ENCODE data around the gene S100A9.
"Not testable (repeated sequence)": the region's sequence is repeated elsewhere in the genome, so short reads cannot be mapped to it uniquely, and the experiment has no call there.

Gene S100A9

DNA sequence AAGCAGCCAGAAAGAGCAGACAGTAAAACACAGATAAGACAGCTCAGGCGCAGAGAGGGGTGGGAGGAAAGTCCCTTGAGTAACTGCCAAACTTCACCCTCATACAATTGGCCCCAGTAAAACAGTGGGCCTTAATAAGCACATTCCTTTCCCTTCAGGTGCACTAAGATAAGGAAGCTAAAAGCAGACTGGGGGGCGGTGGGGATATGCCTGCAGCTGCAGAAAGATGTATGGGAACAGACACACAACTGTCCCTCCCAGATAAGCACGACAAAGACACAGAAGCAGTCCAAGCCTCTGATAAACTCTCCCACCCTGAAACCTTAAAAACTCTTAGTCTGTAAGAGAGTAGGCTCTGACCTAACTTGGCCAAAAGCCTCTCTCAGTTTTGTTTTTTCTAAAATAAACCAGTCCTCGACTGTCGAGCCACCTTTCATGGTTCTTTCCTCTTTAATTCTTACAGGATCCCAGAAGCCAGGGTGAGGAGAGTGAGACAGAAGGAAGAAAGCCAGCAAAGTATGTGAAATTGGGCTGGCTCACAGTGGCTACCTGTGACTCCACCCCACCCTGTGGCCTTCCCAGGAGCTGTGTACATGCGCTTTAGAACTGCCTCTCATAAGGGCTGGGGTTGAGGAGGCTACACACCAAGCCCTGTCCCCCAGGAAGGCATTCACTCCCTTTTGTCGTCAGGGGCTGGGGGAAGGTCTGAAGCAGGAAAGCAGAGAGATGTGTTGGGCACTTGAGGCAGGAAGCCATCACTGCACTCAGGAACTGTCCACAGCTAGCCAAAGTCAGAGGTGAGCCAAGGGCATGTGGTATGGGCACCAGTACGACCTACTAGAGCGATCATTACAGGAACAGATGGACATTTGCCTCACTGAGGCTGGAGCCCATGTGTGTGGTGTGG is 13.6 kb upstream of the S100A9 start:
- no peak overlapping the region for H3K27ac ChIP-seq (ENCODE audit: insufficient read depth, low read length, poor library complexity, severe bottlenecking)

DNA sequence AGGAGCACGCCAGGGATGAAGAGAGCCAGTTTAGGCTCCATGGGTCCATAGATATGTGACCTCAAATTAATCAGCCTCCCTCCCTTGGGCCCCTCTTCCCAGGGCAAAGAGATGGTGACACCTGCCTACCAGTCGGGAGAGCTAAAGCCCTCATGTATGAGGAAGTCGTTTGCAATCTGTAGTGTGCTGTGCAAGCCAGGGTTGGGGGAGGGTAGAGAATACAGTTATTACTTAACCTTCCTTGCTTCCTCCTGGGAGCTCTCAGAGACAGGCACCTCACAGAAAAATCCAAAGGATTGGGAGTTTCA is 13.0 kb upstream of the S100A9 start:
- Histone ChIP-seq H3K9me3 (ENCODE audit: control insufficient read depth, low read length) (no peaks in the 10 kb centered on the region), H3K36me3 (ENCODE audit: control insufficient read depth, insufficient read depth, low read length) (no peaks in the 10 kb centered on the region), H3K4me3 (ENCODE audit: insufficient read depth, low read depth, low read length, poor library complexity, severe bottlenecking) (no peak overlapping the region), H3K4me1 (ENCODE audit: control insufficient read depth, insufficient read depth, low read length, poor library complexity, severe bottlenecking) (peaks cover 18% of the 10 kb centered on the region), H3K27ac (ENCODE audit: insufficient read depth, low read length, poor library complexity, severe bottlenecking) (no peak overlapping the region), H3K27me3 (replicated peaks; ENCODE audit: control insufficient read depth, insufficient read depth, low read length, poor library complexity, severe bottlenecking) (no peaks in the 10 kb centered on the region)
- DNase-seq: no peak

More for the DNA sequence above, 13.6 kb upstream of the S100A9 start:
- no peaks in the 10 kb centered on the region for H3K27me3 ChIP-seq (replicated peaks; ENCODE audit: control insufficient read depth, insufficient read depth, low read length, poor library complexity, severe bottlenecking)
- no peak for DNase-seq
- H3K4me3 ChIP-seq (ENCODE audit: insufficient read depth, low read depth, low read length, poor library complexity, severe bottlenecking): no peak overlapping the region
- peaks cover 18% of the 10 kb centered on the region for H3K4me1 ChIP-seq (ENCODE audit: control insufficient read depth, insufficient read depth, low read length, poor library complexity, severe bottlenecking)
- no peaks in the 10 kb centered on the region for H3K9me3 ChIP-seq (ENCODE audit: control insufficient read depth, low read length)
- H3K36me3 ChIP-seq (ENCODE audit: control insufficient read depth, insufficient read depth, low read length): no peaks in the 10 kb centered on the region

DNA sequence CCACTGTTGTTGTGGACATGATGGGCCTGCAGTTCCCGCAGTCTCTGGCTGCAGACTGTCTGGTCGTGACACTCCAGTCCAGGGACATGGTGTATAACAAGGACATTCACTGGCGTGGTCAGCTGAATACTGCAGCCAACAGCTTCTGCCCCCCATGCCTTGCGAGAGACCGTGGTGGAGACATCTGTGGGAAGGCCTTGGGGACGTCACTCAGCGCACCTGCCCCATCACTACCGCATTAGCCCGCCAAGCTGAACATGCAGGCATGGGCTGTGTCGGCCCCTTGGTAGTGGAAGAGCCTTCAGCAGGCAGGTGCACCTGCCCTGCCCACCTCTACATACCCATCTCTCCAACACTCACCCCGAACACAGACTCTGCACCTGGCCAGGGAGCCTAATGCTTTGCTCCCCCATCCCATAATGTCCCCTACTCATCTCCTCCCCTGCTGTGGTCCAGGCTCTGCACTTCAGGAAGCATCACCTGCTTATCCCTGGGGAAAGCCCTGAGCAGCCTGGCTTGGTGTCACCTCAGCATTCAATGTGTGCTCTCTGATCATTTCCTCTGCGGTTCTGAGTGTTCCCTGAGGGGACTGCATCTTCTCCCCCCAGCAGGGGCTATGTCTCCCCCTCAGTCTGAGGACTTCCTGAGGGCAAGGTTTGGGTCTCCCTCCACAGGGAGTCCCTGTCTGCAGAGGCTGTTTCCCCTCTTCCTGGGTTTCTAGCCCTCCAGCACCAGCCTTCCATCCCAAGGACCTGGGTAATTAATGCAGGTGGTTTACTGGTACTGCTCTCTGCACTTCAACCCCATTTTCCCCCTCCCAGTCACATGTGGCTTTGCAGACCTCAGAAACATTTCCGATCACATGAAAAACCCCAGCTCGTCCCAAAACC is 12.2 kb upstream of the S100A9 start:
- no peaks in the 10 kb centered on the region for H3K27me3 ChIP-seq (replicated peaks; ENCODE audit: control insufficient read depth, insufficient read depth, low read length, poor library complexity, severe bottlenecking)
- no peaks in the 10 kb centered on the region for H3K36me3 ChIP-seq (ENCODE audit: control insufficient read depth, insufficient read depth, low read length)
- H3K9me3 ChIP-seq (ENCODE audit: control insufficient read depth, low read length): no peaks in the 10 kb centered on the region
- H3K27ac ChIP-seq (ENCODE audit: insufficient read depth, low read length, poor library complexity, severe bottlenecking): no peak overlapping the region
- H3K4me1 ChIP-seq (ENCODE audit: control insufficient read depth, insufficient read depth, low read length, poor library complexity, severe bottlenecking): peaks cover 14% of the 10 kb centered on the region
- DNase-seq: no peak
- no peak overlapping the region for H3K4me3 ChIP-seq (ENCODE audit: insufficient read depth, low read depth, low read length, poor library complexity, severe bottlenecking)

DNA sequence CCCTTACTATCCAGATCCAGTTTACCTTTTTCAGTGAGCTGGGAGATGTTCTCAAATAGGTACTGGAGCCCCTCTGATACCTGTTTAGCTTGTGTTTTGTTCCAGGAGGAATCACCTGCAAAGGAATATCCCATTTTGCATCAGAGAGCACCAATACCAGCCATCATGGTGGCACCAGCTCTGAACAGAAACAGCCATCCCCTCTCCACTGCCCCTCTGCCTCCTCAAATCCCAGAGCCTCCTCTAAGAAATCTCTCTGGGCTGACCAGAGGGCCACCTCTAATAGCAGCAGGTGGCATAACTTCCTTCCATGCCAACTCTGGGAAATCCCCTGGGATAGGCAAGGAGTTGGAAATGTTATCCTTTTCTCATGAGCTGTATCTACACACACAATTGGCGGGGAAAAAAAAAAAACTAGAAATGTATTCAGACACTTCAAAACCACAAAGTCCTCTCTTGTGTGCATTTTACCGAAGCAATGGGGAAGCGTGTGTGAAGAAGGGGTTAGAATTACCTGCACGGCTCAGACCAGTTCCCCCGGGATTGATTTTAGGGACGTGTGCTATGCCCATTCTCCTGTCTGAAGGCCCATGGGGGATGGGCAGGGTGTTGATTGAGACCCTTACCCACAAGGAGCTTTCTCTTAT is 11.5 kb upstream of the S100A9 start:
- Histone ChIP-seq H3K27ac (ENCODE audit: insufficient read depth, low read length, poor library complexity, severe bottlenecking) (no peak overlapping the region), H3K36me3 (ENCODE audit: control insufficient read depth, insufficient read depth, low read length) (no peaks in the 10 kb centered on the region)
- no peak for DNase-seq

DNA sequence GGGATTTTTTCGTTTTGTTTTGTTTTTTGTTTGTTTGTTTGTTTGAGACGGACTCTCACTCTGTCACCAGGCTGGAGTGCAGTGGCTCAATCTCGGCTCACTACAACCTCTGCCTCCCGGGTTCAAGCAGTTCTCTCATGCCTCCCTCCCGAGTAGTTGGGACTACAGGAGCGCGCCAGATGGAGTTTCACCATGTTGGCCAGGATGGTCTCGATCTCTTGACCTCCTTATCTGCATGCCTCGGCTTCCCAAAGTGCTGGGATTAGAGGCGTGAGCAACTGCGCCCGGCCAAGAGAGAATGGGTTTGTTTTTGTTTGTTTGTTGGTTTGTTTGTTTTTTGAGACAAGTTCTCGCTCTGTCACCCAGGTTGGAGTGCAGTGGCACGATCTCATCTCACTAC is 10.6 kb upstream of the S100A9 start:
- H3K27ac ChIP-seq (ENCODE audit: insufficient read depth, low read length, poor library complexity, severe bottlenecking); DNase-seq; H3K27me3 ChIP-seq (replicated peaks; ENCODE audit: control insufficient read depth, insufficient read depth, low read length, poor library complexity, severe bottlenecking); H3K36me3 ChIP-seq (ENCODE audit: control insufficient read depth, insufficient read depth, low read length); H3K4me3 ChIP-seq (ENCODE audit: insufficient read depth, low read depth, low read length, poor library complexity, severe bottlenecking); H3K9me3 ChIP-seq (ENCODE audit: control insufficient read depth, low read length): not testable (repeated sequence)
- H3K4me1 ChIP-seq (ENCODE audit: control insufficient read depth, insufficient read depth, low read length, poor library complexity, severe bottlenecking): peaks cover 14% of the 10 kb centered on the region

More for the DNA sequence above, 11.5 kb upstream of the S100A9 start:
- H3K4me3 ChIP-seq (ENCODE audit: insufficient read depth, low read depth, low read length, poor library complexity, severe bottlenecking): no peak overlapping the region
- no peaks in the 10 kb centered on the region for H3K9me3 ChIP-seq (ENCODE audit: control insufficient read depth, low read length)
- H3K27me3 ChIP-seq (replicated peaks; ENCODE audit: control insufficient read depth, insufficient read depth, low read length, poor library complexity, severe bottlenecking): no peaks in the 10 kb centered on the region
- H3K4me1 ChIP-seq (ENCODE audit: control insufficient read depth, insufficient read depth, low read length, poor library complexity, severe bottlenecking): peaks cover 14% of the 10 kb centered on the region

DNA sequence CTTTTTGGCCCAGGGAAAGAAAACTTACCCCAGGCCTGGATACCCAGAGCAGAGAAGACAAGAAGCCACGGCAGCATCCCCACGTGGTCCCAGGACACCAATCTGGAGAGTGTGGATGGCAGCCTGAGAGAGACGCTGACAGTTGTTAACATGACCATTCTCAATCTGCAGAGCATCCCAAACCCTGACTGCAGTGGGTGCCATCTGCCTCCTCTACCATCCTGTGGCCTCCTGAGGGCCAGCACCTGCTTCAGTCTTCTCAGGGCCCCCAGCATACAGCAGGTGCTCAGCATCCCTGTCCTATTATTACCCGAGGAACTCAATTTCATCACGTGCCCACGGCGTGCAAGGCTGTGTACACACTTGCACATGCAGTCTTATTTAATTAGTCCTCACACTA is 9.8 kb upstream of the S100A9 start:
- Histone ChIP-seq H3K27me3 (replicated peaks; ENCODE audit: control insufficient read depth, insufficient read depth, low read length, poor library complexity, severe bottlenecking) (no peaks in the 10 kb centered on the region), H3K27ac (ENCODE audit: insufficient read depth, low read length, poor library complexity, severe bottlenecking) (no peak overlapping the region), H3K4me3 (ENCODE audit: insufficient read depth, low read depth, low read length, poor library complexity, severe bottlenecking) (no peak overlapping the region), H3K9me3 (ENCODE audit: control insufficient read depth, low read length) (no peaks in the 10 kb centered on the region), H3K4me1 (ENCODE audit: control insufficient read depth, insufficient read depth, low read length, poor library complexity, severe bottlenecking) (peaks cover 14% of the 10 kb centered on the region), H3K36me3 (ENCODE audit: control insufficient read depth, insufficient read depth, low read length) (no peaks in the 10 kb centered on the region)
- DNase-seq: no peak

DNA sequence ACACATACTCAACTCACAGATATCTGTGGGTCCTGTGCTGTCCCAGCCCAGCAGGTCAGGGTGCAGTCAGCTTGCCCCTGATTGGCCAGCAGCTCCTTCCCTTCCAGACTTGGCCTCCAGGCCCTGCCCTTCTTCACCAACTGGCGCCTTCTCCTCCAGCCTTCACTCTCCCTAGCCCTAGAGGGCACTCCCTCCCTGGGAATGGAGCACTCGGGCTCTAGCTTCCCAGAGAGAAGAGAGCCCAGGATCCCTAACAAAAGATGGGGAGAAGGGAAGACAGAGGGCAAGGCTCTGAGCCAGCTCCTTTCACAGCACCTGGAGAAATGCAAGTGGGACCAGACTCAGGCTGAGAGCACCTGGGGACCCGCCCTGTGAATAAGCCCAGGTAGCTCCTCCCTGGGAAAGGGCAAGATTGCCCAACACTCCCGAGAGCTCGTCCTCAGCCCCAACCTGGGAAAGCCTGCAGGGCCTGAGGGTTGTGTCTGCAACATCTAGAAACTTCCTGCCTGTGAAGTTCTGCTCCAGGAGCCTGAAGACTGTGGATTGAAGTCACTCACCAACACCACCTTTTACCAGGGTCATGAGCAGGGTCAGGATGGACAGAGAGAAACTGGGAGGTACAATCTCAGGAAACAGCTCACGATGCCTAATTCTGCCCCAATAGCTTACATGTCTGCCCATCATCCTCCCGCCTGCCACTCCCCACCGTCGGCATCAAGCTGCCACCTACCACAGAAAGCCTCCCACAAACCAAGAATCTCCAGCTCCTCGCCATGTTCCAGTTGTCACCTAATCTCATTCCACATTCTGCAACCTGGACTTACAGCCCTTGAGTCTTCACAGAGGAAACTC is 8.9 kb upstream of the S100A9 start, which contains the start of gene PGLYRP4:
TSS of gene PGLYRP4 (minus strand) at position 331 of the 852 bp plus-strand sequence. CDS start 909 bp downstream, outside the sequence.
- H3K9me3 ChIP-seq (ENCODE audit: control insufficient read depth, low read length): no peaks in the 10 kb centered on the region
- H3K36me3 ChIP-seq (ENCODE audit: control insufficient read depth, insufficient read depth, low read length): no peaks in the 10 kb centered on the region
- no peaks in the 10 kb centered on the region for H3K27me3 ChIP-seq (replicated peaks; ENCODE audit: control insufficient read depth, insufficient read depth, low read length, poor library complexity, severe bottlenecking)
- no peak within 1 kb of the TSS for H3K4me3 ChIP-seq (ENCODE audit: insufficient read depth, low read depth, low read length, poor library complexity, severe bottlenecking)
- no peak within 1 kb of the TSS for H3K27ac ChIP-seq (ENCODE audit: insufficient read depth, low read length, poor library complexity, severe bottlenecking)
- no peak for DNase-seq
- peaks cover 14% of the 10 kb centered on the region for H3K4me1 ChIP-seq (ENCODE audit: control insufficient read depth, insufficient read depth, low read length, poor library complexity, severe bottlenecking)

DNA sequence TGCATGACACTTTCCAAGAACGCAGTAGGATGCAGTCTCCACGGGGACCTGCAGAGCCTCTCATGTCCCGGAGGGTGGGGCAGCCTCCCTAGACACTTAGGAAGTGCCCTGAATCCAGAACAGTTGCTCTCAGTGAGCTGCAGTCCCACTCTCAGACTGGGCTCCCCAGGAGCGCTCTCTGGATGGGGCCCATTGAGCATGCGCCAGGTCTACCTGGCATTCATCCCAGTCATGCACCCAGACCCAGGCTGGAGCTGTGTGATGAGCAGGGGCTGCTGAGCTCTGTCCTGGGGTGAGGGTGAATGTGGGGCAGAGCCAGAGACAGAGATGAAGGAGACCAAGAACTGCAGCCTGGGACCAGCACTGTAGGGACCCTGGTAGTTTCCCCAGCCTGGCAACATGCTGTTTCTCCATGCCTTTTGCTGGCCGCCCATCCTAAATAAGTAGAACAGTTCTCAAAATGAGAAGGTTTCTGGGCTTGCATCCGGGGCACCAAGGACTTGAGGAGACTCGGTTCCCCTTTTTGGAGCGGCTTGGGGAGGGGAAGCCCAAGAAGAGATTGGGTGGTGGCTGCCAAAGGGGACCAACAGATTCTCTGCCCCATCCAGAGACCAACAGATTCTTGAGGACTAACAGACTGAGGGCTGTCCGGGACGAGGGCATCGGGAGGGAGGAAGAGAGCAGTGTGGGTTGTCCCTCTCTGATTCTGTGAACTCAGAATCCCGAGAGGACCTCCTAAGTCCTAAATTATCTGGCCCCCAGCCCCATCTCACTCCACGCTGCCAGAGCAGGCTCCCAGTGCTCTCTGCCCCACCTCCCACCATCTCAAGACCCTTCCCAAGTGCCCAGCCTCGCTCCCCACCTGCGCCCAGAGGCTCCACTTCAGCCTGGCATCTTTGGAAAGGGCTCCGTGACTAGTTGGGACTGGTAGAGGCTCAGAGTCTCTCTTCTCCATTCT is 8.0 kb upstream of the S100A9 start:
- no peaks in the 10 kb centered on the region for H3K9me3 ChIP-seq (ENCODE audit: control insufficient read depth, low read length)

More for the DNA sequence above, 8.0 kb upstream of the S100A9 start:
- H3K27ac ChIP-seq (ENCODE audit: insufficient read depth, low read length, poor library complexity, severe bottlenecking): no peak overlapping the region
- H3K4me1 ChIP-seq (ENCODE audit: control insufficient read depth, insufficient read depth, low read length, poor library complexity, severe bottlenecking): peaks cover 14% of the 10 kb centered on the region
- H3K4me3 ChIP-seq (ENCODE audit: insufficient read depth, low read depth, low read length, poor library complexity, severe bottlenecking): no peak overlapping the region
- H3K36me3 ChIP-seq (ENCODE audit: control insufficient read depth, insufficient read depth, low read length): no peaks in the 10 kb centered on the region
- no peaks in the 10 kb centered on the region for H3K27me3 ChIP-seq (replicated peaks; ENCODE audit: control insufficient read depth, insufficient read depth, low read length, poor library complexity, severe bottlenecking)
- no peak for DNase-seq

All from effector memory CD4-positive, alpha-beta T cell (primary cell).